K562 (cell line): Measurements from ENCODE around the gene NELFE. TPM values are rescaled to one million over a fixed set of nuclear protein-coding genes. Genes with fewer than 3 reads are reported as not detected.

Experiments
- CBX8 ChIP-seq: fragments of 200-600 bp; sonication (generic); IDR thresholded peaks from 2 replicates; pipeline ENCODE4 v1.6.1; 2012; ENCODE audit warnings: borderline replicate concordance, mixed run types, low read depth, mild to moderate bottlenecking, moderate library complexity, mixed read lengths, low read length, control low read depth, inconsistent platforms; ENCODE audit not compliant: poor library complexity, severe bottlenecking; ENCODE audit errors: extremely low read depth
- HNRNPL ChIP-seq: fragments of 200-400 bp; formaldehyde crosslinking; IDR thresholded peaks from 2 replicates; pipeline ENCODE4 v1.6.1; 2017; ENCODE audit warnings: low read depth, mild to moderate bottlenecking, low read length
- MYNN ChIP-seq, 2 experiments: sonication (generic); formaldehyde crosslinking in 1 of 2; IDR thresholded peaks; 2 replicates each; pipeline versions ENCODE4 v1.5.0 to v1.6.1; 2016 to 2020; ENCODE audit warnings: antibody characterized with exemption in 1 of 2, missing genetic modification reagents in 1 of 2
- NFATC3 ChIP-seq: fragments of 450-650 bp; IDR thresholded peaks from 2 replicates; pipeline ENCODE4 v1.6.1; 2017; ENCODE audit warnings: mild to moderate bottlenecking
- TAF1 ChIP-seq: IDR thresholded peaks from 2 replicates; pipeline ENCODE4 v1.6.1; 2011; ENCODE audit warnings: mild to moderate bottlenecking, low read length, moderate library complexity; ENCODE audit not compliant: insufficient read depth, control insufficient read depth, severe bottlenecking; ENCODE audit errors: extremely low read depth
- TCF7 ChIP-seq: sonication (generic); IDR thresholded peaks from 2 replicates; pipeline ENCODE4 v1.6.1; 2016; ENCODE audit warnings: antibody characterized with exemption, borderline replicate concordance
- polyA plus RNA-seq, 8 experiments: library from polyadenylated mRNA; depleted of rRNA in 4 of 8; stranded (reverse) in 5 of 8; unstranded in 3 of 8; fragments of >200 nt; fragmentation: Nextera tagmentation in 2 of 8; fragmentation: Illumina TruSeq in 1 of 8; extraction: Ambion mirVana in 2 of 8; extraction: Trizol in 1 of 8; gene quantifications; 2 replicates each; pipeline versions ENCODE4 v1.2.1 to v1.2.3, GENCODE V29; 2011 to 2014; ENCODE audit warnings: inconsistent platforms in 1 of 8, missing spikeins in 1 of 8
- total RNA-seq, 7 experiments: library from RNA; depleted of rRNA in 6 of 7; stranded (reverse); fragments of >200 nt in 6 of 7; fragmentation: Illumina TruSeq in 2 of 7; extraction: Trizol in 2 of 7; gene quantifications; 2 replicates each; pipeline versions ENCODE4 v1.2.1 to v1.2.3, GENCODE V29; 2011 to 2021; ENCODE audit warnings: low replicate concordance in 1 of 7
- TF ChIP-seq, protein P1 (sequence below): fragments of 250-450 bp; sonication (Bioruptor Pico); IDR thresholded peaks from 2 replicates; pipeline ENCODE4 v1.8.0; 2021; ENCODE audit warnings: moderate library complexity, mild to moderate bottlenecking, inconsistent platforms
- TF ChIP-seq, protein P2 (sequence below): sonication (generic); formaldehyde crosslinking; IDR thresholded peaks from 2 replicates; pipeline ENCODE4 v1.8.0; 2022; ENCODE audit warnings: mild to moderate bottlenecking, missing genetic modification reagents
- TF ChIP-seq, protein P3 (sequence below): fragments of 250-450 bp; sonication (Bioruptor Pico); IDR thresholded peaks from 2 replicates; pipeline ENCODE4 v1.5.0; 2021; ENCODE audit warnings: mild to moderate bottlenecking, moderate library complexity
- TF ChIP-seq, protein P4 (sequence below): sonication (generic); formaldehyde crosslinking; IDR thresholded peaks from 2 replicates; pipeline ENCODE4 v1.8.1; 2023; ENCODE audit warnings: missing genetic modification reagents, mild to moderate bottlenecking, borderline replicate concordance

The NELFE gene
- total and polyA plus RNA-seq, 9 of the 15 experiments (the other 6 are each of a cell fraction or from before 2014, with no cell fraction given), result 15.2 to 157 (median 91.5) TPM

DNA sequence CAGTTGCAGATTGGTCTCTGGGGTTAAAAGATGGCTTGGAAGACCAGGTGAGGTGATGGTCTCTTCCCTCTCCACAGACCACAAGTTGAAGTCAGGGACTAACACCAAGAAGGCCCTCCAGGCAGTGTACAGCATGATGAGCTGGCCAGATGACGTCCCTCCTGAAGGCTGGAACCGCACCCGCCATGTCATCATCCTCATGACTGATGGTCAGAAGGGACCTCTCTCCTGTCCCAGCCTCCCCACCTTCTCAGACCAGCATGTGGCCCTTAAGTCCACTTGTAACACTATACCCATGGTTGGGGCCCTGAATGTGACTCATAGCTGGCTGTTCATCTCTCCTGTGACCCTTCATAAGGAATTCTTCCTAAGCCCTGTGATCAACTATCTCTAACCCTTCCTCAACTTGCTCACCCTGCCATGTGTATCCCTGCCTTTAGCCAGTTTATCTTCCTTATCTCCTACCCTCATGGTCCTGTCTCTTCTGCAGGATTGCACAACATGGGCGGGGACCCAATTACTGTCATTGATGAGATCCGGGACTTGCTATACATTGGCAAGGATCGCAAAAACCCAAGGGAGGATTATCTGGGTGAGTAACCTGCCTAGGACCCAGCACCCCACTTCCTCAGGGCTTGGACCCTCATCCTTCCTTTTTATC is 9.9 kb downstream of the NELFE start (continued):
- TF ChIP-seq, protein P1, sequence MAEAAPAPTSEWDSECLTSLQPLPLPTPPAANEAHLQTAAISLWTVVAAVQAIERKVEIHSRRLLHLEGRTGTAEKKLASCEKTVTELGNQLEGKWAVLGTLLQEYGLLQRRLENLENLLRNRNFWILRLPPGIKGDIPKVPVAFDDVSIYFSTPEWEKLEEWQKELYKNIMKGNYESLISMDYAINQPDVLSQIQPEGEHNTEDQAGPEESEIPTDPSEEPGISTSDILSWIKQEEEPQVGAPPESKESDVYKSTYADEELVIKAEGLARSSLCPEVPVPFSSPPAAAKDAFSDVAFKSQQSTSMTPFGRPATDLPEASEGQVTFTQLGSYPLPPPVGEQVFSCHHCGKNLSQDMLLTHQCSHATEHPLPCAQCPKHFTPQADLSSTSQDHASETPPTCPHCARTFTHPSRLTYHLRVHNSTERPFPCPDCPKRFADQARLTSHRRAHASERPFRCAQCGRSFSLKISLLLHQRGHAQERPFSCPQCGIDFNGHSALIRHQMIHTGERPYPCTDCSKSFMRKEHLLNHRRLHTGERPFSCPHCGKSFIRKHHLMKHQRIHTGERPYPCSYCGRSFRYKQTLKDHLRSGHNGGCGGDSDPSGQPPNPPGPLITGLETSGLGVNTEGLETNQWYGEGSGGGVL, result no peak
- TF ChIP-seq TCF7 (no peak), HNRNPL (no peak), NFATC3 (no peak), MYNN (IDR thresholded peaks at IDR 0.05) (peak; percentile 43), MYNN (CRISPR knock-in tag; IDR thresholded peaks at IDR 0.05) (no peak), TAF1 (no peak), CBX8 (no peak)
- TF ChIP-seq, protein P2, sequence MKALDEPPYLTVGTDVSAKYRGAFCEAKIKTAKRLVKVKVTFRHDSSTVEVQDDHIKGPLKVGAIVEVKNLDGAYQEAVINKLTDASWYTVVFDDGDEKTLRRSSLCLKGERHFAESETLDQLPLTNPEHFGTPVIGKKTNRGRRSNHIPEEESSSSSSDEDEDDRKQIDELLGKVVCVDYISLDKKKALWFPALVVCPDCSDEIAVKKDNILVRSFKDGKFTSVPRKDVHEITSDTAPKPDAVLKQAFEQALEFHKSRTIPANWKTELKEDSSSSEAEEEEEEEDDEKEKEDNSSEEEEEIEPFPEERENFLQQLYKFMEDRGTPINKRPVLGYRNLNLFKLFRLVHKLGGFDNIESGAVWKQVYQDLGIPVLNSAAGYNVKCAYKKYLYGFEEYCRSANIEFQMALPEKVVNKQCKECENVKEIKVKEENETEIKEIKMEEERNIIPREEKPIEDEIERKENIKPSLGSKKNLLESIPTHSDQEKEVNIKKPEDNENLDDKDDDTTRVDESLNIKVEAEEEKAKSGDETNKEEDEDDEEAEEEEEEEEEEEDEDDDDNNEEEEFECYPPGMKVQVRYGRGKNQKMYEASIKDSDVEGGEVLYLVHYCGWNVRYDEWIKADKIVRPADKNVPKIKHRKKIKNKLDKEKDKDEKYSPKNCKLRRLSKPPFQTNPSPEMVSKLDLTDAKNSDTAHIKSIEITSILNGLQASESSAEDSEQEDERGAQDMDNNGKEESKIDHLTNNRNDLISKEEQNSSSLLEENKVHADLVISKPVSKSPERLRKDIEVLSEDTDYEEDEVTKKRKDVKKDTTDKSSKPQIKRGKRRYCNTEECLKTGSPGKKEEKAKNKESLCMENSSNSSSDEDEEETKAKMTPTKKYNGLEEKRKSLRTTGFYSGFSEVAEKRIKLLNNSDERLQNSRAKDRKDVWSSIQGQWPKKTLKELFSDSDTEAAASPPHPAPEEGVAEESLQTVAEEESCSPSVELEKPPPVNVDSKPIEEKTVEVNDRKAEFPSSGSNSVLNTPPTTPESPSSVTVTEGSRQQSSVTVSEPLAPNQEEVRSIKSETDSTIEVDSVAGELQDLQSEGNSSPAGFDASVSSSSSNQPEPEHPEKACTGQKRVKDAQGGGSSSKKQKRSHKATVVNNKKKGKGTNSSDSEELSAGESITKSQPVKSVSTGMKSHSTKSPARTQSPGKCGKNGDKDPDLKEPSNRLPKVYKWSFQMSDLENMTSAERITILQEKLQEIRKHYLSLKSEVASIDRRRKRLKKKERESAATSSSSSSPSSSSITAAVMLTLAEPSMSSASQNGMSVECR (CRISPR knock-in tag), result no peak
- TF ChIP-seq, protein P3, sequence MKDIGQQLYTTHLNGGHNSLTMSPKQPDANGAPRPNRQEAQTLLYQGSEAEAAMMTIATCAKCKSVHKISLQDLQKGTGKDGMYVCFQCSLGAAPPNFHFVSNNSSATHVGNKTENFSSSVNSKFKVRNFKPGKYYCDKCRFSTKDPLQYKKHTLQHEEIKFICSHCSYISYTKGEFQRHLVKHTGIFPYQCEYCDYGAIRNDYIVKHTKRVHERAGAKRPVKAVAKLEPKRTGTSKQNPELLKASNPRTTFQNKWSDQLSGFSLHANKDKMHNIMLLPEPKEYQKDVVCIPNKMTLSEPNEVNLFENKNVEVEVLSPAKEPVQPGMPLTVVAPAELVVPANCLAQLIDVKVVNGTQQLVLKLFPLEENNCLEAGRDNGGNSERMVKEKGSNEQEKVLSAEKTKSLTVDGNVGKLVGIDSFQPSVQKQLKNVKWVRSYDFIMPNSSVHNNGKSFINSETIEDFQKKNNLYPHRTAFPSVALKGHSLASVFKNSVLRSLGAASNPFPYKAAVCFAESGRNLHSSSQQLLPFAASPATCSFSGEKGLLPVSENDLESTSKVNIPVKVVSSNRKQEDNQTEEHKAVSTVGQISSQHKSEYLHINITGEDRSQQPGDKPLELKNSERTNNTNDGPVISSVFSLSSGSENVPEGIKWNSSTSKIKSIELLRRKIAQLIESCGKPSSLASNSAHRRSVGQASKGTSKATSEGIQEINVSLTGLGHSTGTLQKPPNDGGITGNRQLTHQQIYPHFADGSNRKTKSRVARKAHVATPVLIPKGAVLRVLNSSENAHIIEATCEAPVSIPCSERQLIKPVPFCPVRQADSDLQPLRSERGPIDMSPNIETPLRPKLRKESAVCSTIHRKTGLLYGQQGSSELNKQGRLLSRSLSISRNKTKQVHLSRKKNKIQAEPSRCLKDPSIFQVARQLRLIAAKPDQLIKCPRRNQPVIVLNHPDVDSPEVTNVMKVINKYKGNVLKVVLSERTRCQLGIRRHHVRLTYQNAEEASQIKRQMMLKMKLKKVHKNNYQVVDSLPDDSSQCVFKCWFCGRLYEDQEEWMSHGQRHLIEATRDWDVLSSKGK (CRISPR knock-in tag), result no peak
- TF ChIP-seq, protein P4, sequence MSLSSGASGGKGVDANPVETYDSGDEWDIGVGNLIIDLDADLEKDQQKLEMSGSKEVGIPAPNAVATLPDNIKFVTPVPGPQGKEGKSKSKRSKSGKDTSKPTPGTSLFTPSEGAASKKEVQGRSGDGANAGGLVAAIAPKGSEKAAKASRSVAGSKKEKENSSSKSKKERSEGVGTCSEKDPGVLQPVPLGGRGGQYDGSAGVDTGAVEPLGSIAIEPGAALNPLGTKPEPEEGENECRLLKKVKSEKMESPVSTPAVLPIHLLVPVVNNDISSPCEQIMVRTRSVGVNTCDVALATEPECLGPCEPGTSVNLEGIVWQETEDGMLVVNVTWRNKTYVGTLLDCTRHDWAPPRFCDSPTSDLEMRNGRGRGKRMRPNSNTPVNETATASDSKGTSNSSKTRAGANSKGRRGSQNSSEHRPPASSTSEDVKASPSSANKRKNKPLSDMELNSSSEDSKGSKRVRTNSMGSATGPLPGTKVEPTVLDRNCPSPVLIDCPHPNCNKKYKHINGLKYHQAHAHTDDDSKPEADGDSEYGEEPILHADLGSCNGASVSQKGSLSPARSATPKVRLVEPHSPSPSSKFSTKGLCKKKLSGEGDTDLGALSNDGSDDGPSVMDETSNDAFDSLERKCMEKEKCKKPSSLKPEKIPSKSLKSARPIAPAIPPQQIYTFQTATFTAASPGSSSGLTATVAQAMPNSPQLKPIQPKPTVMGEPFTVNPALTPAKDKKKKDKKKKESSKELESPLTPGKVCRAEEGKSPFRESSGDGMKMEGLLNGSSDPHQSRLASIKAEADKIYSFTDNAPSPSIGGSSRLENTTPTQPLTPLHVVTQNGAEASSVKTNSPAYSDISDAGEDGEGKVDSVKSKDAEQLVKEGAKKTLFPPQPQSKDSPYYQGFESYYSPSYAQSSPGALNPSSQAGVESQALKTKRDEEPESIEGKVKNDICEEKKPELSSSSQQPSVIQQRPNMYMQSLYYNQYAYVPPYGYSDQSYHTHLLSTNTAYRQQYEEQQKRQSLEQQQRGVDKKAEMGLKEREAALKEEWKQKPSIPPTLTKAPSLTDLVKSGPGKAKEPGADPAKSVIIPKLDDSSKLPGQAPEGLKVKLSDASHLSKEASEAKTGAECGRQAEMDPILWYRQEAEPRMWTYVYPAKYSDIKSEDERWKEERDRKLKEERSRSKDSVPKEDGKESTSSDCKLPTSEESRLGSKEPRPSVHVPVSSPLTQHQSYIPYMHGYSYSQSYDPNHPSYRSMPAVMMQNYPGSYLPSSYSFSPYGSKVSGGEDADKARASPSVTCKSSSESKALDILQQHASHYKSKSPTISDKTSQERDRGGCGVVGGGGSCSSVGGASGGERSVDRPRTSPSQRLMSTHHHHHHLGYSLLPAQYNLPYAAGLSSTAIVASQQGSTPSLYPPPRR, result no peak
